ENCODE data around the gene CALCA. TPM values are rescaled to one million over a fixed set of nuclear protein-coding genes. Genes with fewer than 3 reads are reported as not detected.
A peak's percentile ranks its signal among the peaks of the same experiment; 100 is the strongest.

Gene CALCA, protein sequence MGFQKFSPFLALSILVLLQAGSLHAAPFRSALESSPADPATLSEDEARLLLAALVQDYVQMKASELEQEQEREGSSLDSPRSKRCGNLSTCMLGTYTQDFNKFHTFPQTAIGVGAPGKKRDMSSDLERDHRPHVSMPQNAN
- total RNA-seq (not detected), total RNA-seq (0 to 0.16 (median 0) reads per million in 172 experiments)
- polyA plus RNA-seq (2013, experiment 1 of 2), result not detected
- 0.03 TPM for polyA plus RNA-seq (2013, experiment 2 of 2)

DNA sequence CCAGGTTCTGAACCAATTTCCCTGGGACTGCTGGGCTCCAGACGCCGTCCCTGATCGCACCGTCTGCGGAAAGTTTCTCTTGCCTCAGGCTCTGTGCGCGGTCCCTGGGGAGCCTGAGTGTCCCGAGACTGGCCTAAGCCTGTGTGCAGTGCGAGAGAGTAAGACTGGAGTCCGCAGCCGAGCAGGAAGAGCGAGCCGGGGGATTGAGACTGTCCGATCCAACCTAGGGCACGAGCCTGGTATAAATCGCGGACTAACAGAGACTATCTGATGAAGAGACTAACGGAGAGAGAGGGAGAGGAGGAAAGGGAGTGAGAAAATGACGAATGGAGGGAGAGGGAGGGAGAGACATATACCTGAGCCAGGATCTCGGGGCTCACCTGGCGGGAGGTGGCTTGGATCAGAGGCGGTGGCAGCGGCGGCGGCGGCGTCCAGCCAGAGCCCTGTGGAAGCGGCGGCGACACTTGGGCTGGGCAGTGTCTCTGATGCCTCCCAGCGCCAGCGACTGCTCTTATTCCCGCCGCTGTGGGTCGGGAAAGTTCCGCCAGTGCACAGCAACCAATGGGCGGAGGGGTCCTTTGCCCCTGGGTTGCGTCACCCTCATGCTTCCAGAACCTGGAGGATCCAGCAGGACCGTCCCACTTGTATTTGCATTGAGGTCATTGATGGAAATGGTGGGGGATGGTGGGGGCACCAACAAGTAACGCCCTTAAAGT lies at the start of gene CALCA:
CALCA (minus strand) TSS at position 487 of the 716 bp plus-strand sequence. CDS start 1,159 bp downstream, outside the sequence.
- ChIA-PET CTCF (no interaction called here), POLR2A (no interaction called here)
- Histone ChIP-seq H3K27me3 (ENCODE audit: control insufficient read depth in 1 of 2, insufficient read depth in 2 of 2, low read length in 2 of 2) (peaks cover 60 to 67% of the 10 kb centered on the region in 2 experiments), H3K27ac (ENCODE audit: low read depth in 1 of 2, low read length in 2 of 2) (no peak within 1 kb of the TSS), H3K36me3 (ENCODE audit: insufficient read depth, low read length) (no peaks in the 10 kb centered on the region), H3K9me3 (ENCODE audit: control insufficient read depth in 1 of 2, insufficient read depth in 1 of 2, low read length in 2 of 2) (peaks cover 0 to 21% of the 10 kb centered on the region in 2 experiments), H3K4me3 (ENCODE audit: low read length) (no peak within 1 kb of the TSS), H3K4me1 (ENCODE audit: insufficient read depth, low read length) (peaks cover 27% of the 10 kb centered on the region)
- Mint-ChIP-seq H3K36me3 (ENCODE audit: low read depth) (no peaks in the 10 kb centered on the region), H3K27ac (no peak within 1 kb of the TSS), H3K9me3 (no peaks in the 10 kb centered on the region), H3K27me3 (peaks cover 94% of the 10 kb centered on the region), H3K4me3 (peak within 1 kb of the TSS; percentile 85), H3K4me1 (ENCODE audit: low read depth) (peaks cover 35% of the 10 kb centered on the region)
- TF ChIP-seq, protein P1, sequence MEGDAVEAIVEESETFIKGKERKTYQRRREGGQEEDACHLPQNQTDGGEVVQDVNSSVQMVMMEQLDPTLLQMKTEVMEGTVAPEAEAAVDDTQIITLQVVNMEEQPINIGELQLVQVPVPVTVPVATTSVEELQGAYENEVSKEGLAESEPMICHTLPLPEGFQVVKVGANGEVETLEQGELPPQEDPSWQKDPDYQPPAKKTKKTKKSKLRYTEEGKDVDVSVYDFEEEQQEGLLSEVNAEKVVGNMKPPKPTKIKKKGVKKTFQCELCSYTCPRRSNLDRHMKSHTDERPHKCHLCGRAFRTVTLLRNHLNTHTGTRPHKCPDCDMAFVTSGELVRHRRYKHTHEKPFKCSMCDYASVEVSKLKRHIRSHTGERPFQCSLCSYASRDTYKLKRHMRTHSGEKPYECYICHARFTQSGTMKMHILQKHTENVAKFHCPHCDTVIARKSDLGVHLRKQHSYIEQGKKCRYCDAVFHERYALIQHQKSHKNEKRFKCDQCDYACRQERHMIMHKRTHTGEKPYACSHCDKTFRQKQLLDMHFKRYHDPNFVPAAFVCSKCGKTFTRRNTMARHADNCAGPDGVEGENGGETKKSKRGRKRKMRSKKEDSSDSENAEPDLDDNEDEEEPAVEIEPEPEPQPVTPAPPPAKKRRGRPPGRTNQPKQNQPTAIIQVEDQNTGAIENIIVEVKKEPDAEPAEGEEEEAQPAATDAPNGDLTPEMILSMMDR (IDR thresholded peaks at IDR 0.05), result no peak
- no peak for DNase-seq
- intact Hi-C loops (cut with DNase I, micrococcal nuclease), result loop anchor here in 1 of 2 experiments (5.0 kb wide), 1 partner anchor 100 kb away; the partner anchor contains the start of gene CALCB
- no peak for ATAC-seq (ENCODE audit: poor library complexity)

DNA sequence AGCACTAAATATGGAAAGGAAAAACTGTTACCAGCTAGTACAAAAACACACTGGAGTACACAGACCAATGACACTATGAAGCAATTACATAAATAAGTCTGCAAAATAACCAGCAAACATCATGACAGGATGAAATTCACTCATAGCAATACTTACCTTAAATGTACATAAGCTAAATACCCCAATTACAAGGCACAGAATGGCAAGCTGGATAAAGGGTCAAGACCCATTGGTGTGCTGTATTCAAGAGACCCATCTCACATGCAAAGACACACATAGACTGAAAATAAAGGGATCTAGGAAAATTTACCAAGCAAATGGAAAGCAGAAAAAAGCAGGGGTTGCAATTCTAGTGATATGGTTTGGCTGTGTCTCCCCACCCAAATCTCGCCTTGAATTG lies 44.0 kb upstream of the CALCA start:
- no peak overlapping the region for H3K27ac Mint-ChIP-seq
- POLR2A ChIA-PET, result no interaction called here
- peaks cover 7% of the 10 kb centered on the region for H3K36me3 Mint-ChIP-seq (ENCODE audit: low read depth)
- H3K9me3 Mint-ChIP-seq, result peaks cover 24% of the 10 kb centered on the region
- TF ChIP-seq, protein P1 (IDR thresholded peaks at IDR 0.05), result no peak
- CTCF ChIA-PET, result no interaction called here
- Histone ChIP-seq H3K4me1 (ENCODE audit: insufficient read depth, low read length) (no peaks in the 10 kb centered on the region), H3K27me3 (ENCODE audit: control insufficient read depth in 1 of 2, insufficient read depth in 2 of 2, low read length in 2 of 2) (no peaks in the 10 kb centered on the region), H3K36me3 (ENCODE audit: insufficient read depth, low read length) (no peaks in the 10 kb centered on the region), H3K9me3 (ENCODE audit: control insufficient read depth in 1 of 2, insufficient read depth in 1 of 2, low read length in 2 of 2) (peaks cover 4 to 6% of the 10 kb centered on the region in 2 experiments), H3K4me3 (ENCODE audit: low read length) (no peak overlapping the region), H3K27ac (ENCODE audit: low read depth in 1 of 2, low read length in 2 of 2) (no peak overlapping the region)
- peaks cover 49% of the 10 kb centered on the region for H3K27me3 Mint-ChIP-seq
- intact Hi-C loops (cut with DNase I, micrococcal nuclease), result no loop called here
- ATAC-seq (ENCODE audit: poor library complexity) (no peak), DNase-seq (no peak)
- no peak overlapping the region for H3K4me3 Mint-ChIP-seq
- no peaks in the 10 kb centered on the region for H3K4me1 Mint-ChIP-seq (ENCODE audit: low read depth)

DNA sequence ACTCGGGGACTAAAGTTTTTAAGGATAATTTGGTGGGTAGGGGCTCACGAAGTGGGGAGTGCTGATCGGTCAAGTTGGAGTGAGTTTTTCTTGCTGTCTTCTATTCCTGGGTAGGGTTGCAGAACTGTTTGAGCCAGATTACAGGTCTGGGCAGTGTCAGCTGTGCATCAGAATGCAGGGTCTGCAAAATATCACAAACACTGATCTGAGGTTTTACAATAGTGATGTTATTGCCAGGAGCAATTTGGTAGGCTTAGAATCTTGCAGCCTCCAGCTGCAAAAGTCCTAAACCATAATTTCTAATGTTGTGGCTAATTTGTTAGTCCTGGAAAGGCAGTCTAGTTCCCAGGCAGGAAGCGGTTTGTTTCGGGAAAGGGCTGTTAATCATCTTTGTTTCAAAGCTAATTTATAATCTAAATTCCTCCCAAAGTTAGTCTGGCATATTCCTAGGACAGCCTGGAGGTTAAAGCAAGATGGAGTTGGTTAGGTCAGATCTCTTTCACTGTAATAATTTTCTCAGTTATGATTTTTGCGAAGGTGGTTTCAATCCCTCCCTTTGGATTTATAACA lies 39.7 kb upstream of the CALCA start:
- intact Hi-C loops (cut with DNase I, micrococcal nuclease), result no loop called here
- ChIA-PET CTCF (interaction anchor here (0.9 kb wide), 1 partner anchor 63 kb away, joined by 3 read pairs; no protein-coding TSS in a partner anchor), POLR2A (interaction anchor here (0.5 kb wide), 1 partner anchor 143 kb away, joined by 4 read pairs; no protein-coding TSS in a partner anchor)
- no peak overlapping the region for H3K4me3 Mint-ChIP-seq
- no peak overlapping the region for H3K4me3 ChIP-seq (ENCODE audit: low read length)
- no peaks in the 10 kb centered on the region for H3K36me3 ChIP-seq (ENCODE audit: insufficient read depth, low read length)
- peaks cover 4% of the 10 kb centered on the region for H3K36me3 Mint-ChIP-seq (ENCODE audit: low read depth)
- H3K27me3 ChIP-seq (ENCODE audit: control insufficient read depth in 1 of 2, insufficient read depth in 2 of 2, low read length in 2 of 2), result peaks cover 0 to 4% of the 10 kb centered on the region in 2 experiments
- H3K4me1 Mint-ChIP-seq (ENCODE audit: low read depth), result no peaks in the 10 kb centered on the region
- H3K9me3 Mint-ChIP-seq, result peaks cover 18% of the 10 kb centered on the region
- H3K27ac ChIP-seq (ENCODE audit: low read depth in 1 of 2, low read length in 2 of 2), result no peak overlapping the region
- DNase-seq (no peak), ATAC-seq (ENCODE audit: poor library complexity) (no peak)
- H3K4me1 ChIP-seq (ENCODE audit: insufficient read depth, low read length), result no peaks in the 10 kb centered on the region
- peaks cover 69% of the 10 kb centered on the region for H3K27me3 Mint-ChIP-seq
- TF ChIP-seq, protein P1 (IDR thresholded peaks at IDR 0.05), result no peak
- peaks cover 0 to 3% of the 10 kb centered on the region in 2 experiments for H3K9me3 ChIP-seq (ENCODE audit: control insufficient read depth in 1 of 2, insufficient read depth in 1 of 2, low read length in 2 of 2)
- no peak overlapping the region for H3K27ac Mint-ChIP-seq

Data from CD4-positive, alpha-beta T cell (primary cell).